GM23338 (cell line): ENCODE results near the gene ITIH5. TPM values are rescaled to one million over a fixed set of nuclear protein-coding genes. Genes with fewer than 3 reads are reported as not detected.

Experiments
- ATAC-seq: fragments of 200-7000 bp; cut with Tn5 transposase; 3 replicates; pipeline ENCODE4 v1.9.1; 2020
- DNase-seq: peaks from one replicate; pipeline ENCODE4 v3.0.0-alpha.2; 2015; ENCODE audit warnings: low spot score
- H2AFZ ChIP-seq: fragments of 200-600 bp; sonication (generic); 2 replicates; pipeline ENCODE4 v1.8.0; 2016; ENCODE audit warnings: antibody characterized with exemption, mild to moderate bottlenecking, moderate library complexity
- H3F3A ChIP-seq: fragments of 200-600 bp; sonication (generic); replicated peaks from 2 replicates; pipeline ENCODE4 v1.8.0; 2017; ENCODE audit warnings: antibody characterized with exemption, mixed run types, low read depth
- H3K27ac ChIP-seq: fragments of 200-600 bp; sonication (generic); 2 replicates; pipeline ENCODE4 v1.6.1; 2016; ENCODE audit warnings: low read depth
- H3K27me3 ChIP-seq: fragments of 200-600 bp; sonication (generic); 2 replicates; pipeline ENCODE4 v1.8.0; 2016; ENCODE audit warnings: mild to moderate bottlenecking, mixed run types, moderate library complexity; ENCODE audit not compliant: insufficient read depth
- H3K36me3 ChIP-seq: fragments of 200-600 bp; sonication (generic); 2 replicates; pipeline ENCODE4 v1.8.0; 2016; ENCODE audit warnings: mild to moderate bottlenecking; ENCODE audit not compliant: insufficient read depth
- H3K4me1 ChIP-seq: fragments of 200-600 bp; sonication (generic); 2 replicates; pipeline ENCODE4 v1.8.0; 2016; ENCODE audit warnings: mild to moderate bottlenecking, moderate library complexity; ENCODE audit not compliant: insufficient read depth
- H3K4me2 ChIP-seq: fragments of 200-600 bp; sonication (generic); 2 replicates; pipeline ENCODE4 v1.7.1; 2017; ENCODE audit warnings: mixed run types
- H3K4me3 ChIP-seq: fragments of 200-600 bp; sonication (generic); 2 replicates; pipeline ENCODE4 v1.6.1; 2016; ENCODE audit warnings: mixed run types
- H3K79me2 ChIP-seq: fragments of 200-600 bp; sonication (generic); replicated peaks from 2 replicates; pipeline ENCODE4 v1.8.0; 2017; ENCODE audit warnings: mild to moderate bottlenecking; ENCODE audit not compliant: insufficient read depth
- H3K9me2 ChIP-seq: fragments of 200-600 bp; sonication (generic); 2 replicates; pipeline ENCODE4 v1.8.0; 2017; ENCODE audit not compliant: insufficient read depth
- H4K20me1 ChIP-seq: fragments of 200-600 bp; sonication (generic); replicated peaks from 2 replicates; pipeline ENCODE4 v1.8.0; 2017; ENCODE audit warnings: mild to moderate bottlenecking; ENCODE audit not compliant: insufficient read depth
- H3K27ac Mint-ChIP-seq: 2 replicates; pipeline ENCODE4 v1.8.0; 2020; ENCODE audit warnings: inconsistent platforms, mild to moderate bottlenecking, moderate library complexity, mixed read lengths
- H3K27me3 Mint-ChIP-seq: 3 replicates; pipeline ENCODE4 v1.8.0; 2022; ENCODE audit warnings: low read depth, mild to moderate bottlenecking, moderate library complexity, mixed read lengths, inconsistent platforms; ENCODE audit not compliant: insufficient read depth, poor library complexity
- H3K36me3 Mint-ChIP-seq: 3 replicates; pipeline ENCODE4 v1.8.0; 2021; ENCODE audit warnings: low read depth, mild to moderate bottlenecking, inconsistent platforms, moderate library complexity, mixed read lengths
- H3K4me1 Mint-ChIP-seq: 3 replicates; pipeline ENCODE4 v1.8.0; 2020; ENCODE audit warnings: mild to moderate bottlenecking, inconsistent platforms, mixed read lengths
- H3K4me3 Mint-ChIP-seq: 3 replicates; pipeline ENCODE4 v1.8.0; 2021; ENCODE audit warnings: moderate library complexity, mild to moderate bottlenecking, inconsistent platforms, mixed read lengths
- H3K9me3 Mint-ChIP-seq: 3 replicates; pipeline ENCODE4 v1.8.0; 2020; ENCODE audit warnings: moderate library complexity, mild to moderate bottlenecking, inconsistent platforms, mixed read lengths
- CREB1 ChIP-seq: fragments of 250-450 bp; sonication (Bioruptor Pico); IDR thresholded peaks from 2 replicates; pipeline ENCODE4 v1.5.0; 2020; ENCODE audit warnings: low read depth, mild to moderate bottlenecking, moderate library complexity
- CTCF ChIP-seq, 2 experiments: fragments of 200-600 bp in 1 of 2; sonication (generic) in 1 of 2; conservative IDR thresholded peaks; 2 replicates each; pipeline versions ENCODE4 v1.5.1 to v1.6.1; 2016 to 2017; ENCODE audit warnings: antibody characterized with exemption in 2 of 2, low read depth in 2 of 2, mild to moderate bottlenecking in 2 of 2, moderate library complexity in 1 of 2
- EZH2 ChIP-seq: fragments of 200-600 bp; sonication (generic); IDR thresholded peaks from one replicate; pipeline ENCODE4 v1.8.0; 2017; ENCODE audit warnings: antibody characterized with exemption, mild to moderate bottlenecking, low read depth; ENCODE audit not compliant: unreplicated experiment
- EZH2phosphoT487 ChIP-seq: fragments of 200-600 bp; sonication (generic); IDR thresholded peaks from one replicate; pipeline ENCODE4 v1.8.1; 2018; ENCODE audit warnings: antibody characterized with exemption; ENCODE audit not compliant: unreplicated experiment
- JUNB ChIP-seq: IDR thresholded peaks from one replicate; pipeline ENCODE4 v1.6.1; 2016; ENCODE audit warnings: antibody characterized with exemption; ENCODE audit not compliant: unreplicated experiment
- NANOG ChIP-seq: IDR thresholded peaks from 2 replicates; pipeline ENCODE4 v1.6.1; 2016; ENCODE audit warnings: antibody characterized with exemption, borderline replicate concordance
- REST ChIP-seq: IDR thresholded peaks from one replicate; pipeline ENCODE4 v1.6.1; 2018; ENCODE audit warnings: antibody characterized with exemption; ENCODE audit not compliant: unreplicated experiment
- ZNF114 ChIP-seq: fragments of 250-450 bp; sonication (Bioruptor Pico); IDR thresholded peaks from 2 replicates; pipeline ENCODE4 v1.5.0; 2020; ENCODE audit warnings: mild to moderate bottlenecking, moderate library complexity
- ZNF331 ChIP-seq: fragments of 250-450 bp; sonication (Bioruptor Pico); IDR thresholded peaks from 2 replicates; pipeline ENCODE4 v1.5.0; 2020; ENCODE audit warnings: low read depth, mild to moderate bottlenecking, moderate library complexity
- ZNF462 ChIP-seq: fragments of 250-450 bp; sonication (Bioruptor Pico); IDR thresholded peaks from 2 replicates; pipeline ENCODE4 v1.5.0; 2020; ENCODE audit warnings: mild to moderate bottlenecking, moderate library complexity
- polyA plus RNA-seq: library from polyadenylated mRNA; unstranded; fragments of >200 nt; fragmentation: Nextera tagmentation; extraction: Ambion mirVana; gene quantifications from 2 replicates; pipeline ENCODE4 v1.2.1, GENCODE V29; 2016
- total RNA-seq: library from RNA; depleted of rRNA; stranded (reverse); fragments of >200 nt; shearing (Covaris generic); gene quantifications from 2 replicates; pipeline ENCODE4 v1.2.3, GENCODE V29; 2014

ITIH5 gene
- total and polyA plus RNA-seq, 2 experiments from 2014 or later = 0.99 to 2.2 TPM

DNA sequence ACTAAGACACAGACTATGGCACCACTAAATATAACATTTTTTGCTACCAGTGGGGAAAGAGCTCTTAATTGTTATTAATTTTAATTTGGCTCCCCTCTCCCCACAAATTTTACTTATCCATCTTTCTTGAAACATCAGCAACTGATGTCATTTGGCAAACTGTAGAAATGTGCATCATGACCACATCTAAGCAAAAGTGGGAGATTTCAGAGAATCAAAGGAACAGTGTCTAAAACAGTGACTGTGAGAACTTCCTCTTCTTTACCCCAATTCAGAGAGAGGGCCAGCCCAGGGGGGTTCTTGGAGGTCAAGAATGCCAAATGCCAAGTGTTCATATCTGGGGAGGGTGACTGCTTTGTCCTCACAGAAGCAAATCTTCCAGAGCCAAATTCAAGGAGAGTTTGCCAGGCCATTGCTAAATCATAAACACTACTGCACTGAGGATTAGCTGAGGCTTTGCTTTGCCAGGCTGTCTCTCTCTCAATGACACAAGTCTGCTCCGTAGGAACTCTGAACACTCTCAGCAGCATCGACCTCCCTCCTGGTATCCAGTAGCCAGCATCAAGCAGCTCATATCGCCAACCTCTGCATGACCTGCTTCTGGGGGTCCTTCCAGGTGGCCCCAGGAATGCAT lies 65.6 kb downstream of the ITIH5 start:
- no peaks in the 10 kb centered on the region; the same call in 2 of the 3 replicates for H3K36me3 Mint-ChIP-seq
- no peak for TF ChIP-seq ZNF114
- no peak for TF ChIP-seq NANOG
- no peak for TF ChIP-seq ZNF331 (CRISPR knock-in tag)
- no peak for TF ChIP-seq CREB1 (CRISPR knock-in tag)
- TF ChIP-seq CTCF (conservative IDR thresholded peaks at IDR 0.05; ENCODE audit: low read depth in 2 of 2) = no peak
- no peak for TF ChIP-seq JUNB
- TF ChIP-seq EZH2 = no peak
- H3K27me3 ChIP-seq = no peaks in the 10 kb centered on the region
- no peak overlapping the region for H3K4me2 ChIP-seq
- peaks cover 2% of the 10 kb centered on the region; the same call in 1 of the 3 replicates for H3K9me3 Mint-ChIP-seq
- H3K27ac ChIP-seq = no peak overlapping the region
- H4K20me1 ChIP-seq = no peaks in the 10 kb centered on the region
- H3K27ac Mint-ChIP-seq = no peak overlapping the region
- H3K79me2 ChIP-seq = no peaks in the 10 kb centered on the region
- H2AFZ ChIP-seq = no peak overlapping the region
- no peaks in the 10 kb centered on the region for H3K36me3 ChIP-seq
- no peaks in the 10 kb centered on the region for H3F3A ChIP-seq
- no peak overlapping the region for H3K4me3 ChIP-seq
- no peaks in the 10 kb centered on the region; the same call in 1 of the 2 replicates for H3K9me2 ChIP-seq
- ATAC-seq (no peak), DNase-seq (no peak)
- no peaks in the 10 kb centered on the region for H3K4me1 Mint-ChIP-seq
- H3K4me3 Mint-ChIP-seq = no peak overlapping the region
- peaks cover 2% of the 10 kb centered on the region for H3K27me3 Mint-ChIP-seq
- no peaks in the 10 kb centered on the region for H3K4me1 ChIP-seq

DNA sequence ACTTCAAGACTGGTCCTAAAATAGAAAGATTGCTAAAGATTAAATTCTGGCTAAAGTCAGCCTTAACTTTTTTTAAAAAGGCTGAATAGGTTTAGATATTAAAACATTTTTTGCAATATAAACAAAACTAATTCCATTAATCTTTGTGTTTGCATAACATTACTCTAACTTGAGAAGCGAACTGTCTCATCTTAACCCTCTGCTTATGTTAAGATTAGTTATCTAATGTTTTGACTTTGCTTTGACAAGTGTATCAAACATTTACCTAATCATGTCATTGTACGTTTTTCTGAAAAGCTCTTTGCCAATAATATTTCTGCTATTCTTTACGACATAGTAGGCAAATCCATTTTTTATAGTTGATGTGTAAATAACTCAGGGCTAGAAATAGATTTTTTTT lies 68.0 kb downstream of the ITIH5 start:
- no peak overlapping the region for H3K4me3 Mint-ChIP-seq
- Histone ChIP-seq H2AFZ (no peak overlapping the region), H3K27me3 (no peaks in the 10 kb centered on the region), H3K9me2 (no peaks in the 10 kb centered on the region; the same call in 1 of the 2 replicates), H3K36me3 (no peaks in the 10 kb centered on the region), H3K27ac (no peak overlapping the region), H3F3A (no peaks in the 10 kb centered on the region), H3K79me2 (no peaks in the 10 kb centered on the region), H3K4me2 (no peak overlapping the region), H4K20me1 (no peaks in the 10 kb centered on the region), H3K4me1 (no peaks in the 10 kb centered on the region), H3K4me3 (no peak overlapping the region)
- H3K27me3 Mint-ChIP-seq = peaks cover 5% of the 10 kb centered on the region
- H3K4me1 Mint-ChIP-seq = no peaks in the 10 kb centered on the region; the same call in 2 of the 3 replicates
- DNase-seq (no peak), ATAC-seq (no peak)
- H3K27ac Mint-ChIP-seq = no peak overlapping the region
- H3K36me3 Mint-ChIP-seq = no peaks in the 10 kb centered on the region
- H3K9me3 Mint-ChIP-seq = peaks cover 2% of the 10 kb centered on the region; the same call in 1 of the 3 replicates
- TF ChIP-seq EZH2phosphoT487 (no peak), REST (no peak), ZNF462 (CRISPR knock-in tag) (no peak), NANOG (no peak), ZNF114 (no peak), EZH2 (no peak)
